ENCODE results near the gene CFAP126.

DNA sequence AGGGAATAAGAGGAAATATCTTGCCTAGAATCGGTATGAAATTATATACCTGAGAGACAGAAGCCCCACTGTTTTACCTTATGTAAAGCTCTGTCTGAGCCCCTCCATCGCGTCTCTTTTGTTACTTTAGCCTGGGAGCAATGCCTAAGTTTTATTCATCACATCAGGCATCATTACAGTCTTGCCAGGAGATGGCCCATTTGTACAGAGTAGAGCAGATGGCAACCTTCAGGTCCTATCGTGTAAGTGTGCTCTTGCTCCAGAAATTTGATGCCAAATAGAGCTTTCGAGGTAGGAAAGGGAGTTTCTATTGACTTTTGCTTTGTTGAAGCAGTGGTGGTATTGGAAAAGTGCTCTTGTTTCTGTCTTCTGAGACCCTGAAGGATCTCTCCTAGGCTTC is 24.9 kb downstream of the CFAP126 start:
- TF ChIP-seq, protein P1, sequence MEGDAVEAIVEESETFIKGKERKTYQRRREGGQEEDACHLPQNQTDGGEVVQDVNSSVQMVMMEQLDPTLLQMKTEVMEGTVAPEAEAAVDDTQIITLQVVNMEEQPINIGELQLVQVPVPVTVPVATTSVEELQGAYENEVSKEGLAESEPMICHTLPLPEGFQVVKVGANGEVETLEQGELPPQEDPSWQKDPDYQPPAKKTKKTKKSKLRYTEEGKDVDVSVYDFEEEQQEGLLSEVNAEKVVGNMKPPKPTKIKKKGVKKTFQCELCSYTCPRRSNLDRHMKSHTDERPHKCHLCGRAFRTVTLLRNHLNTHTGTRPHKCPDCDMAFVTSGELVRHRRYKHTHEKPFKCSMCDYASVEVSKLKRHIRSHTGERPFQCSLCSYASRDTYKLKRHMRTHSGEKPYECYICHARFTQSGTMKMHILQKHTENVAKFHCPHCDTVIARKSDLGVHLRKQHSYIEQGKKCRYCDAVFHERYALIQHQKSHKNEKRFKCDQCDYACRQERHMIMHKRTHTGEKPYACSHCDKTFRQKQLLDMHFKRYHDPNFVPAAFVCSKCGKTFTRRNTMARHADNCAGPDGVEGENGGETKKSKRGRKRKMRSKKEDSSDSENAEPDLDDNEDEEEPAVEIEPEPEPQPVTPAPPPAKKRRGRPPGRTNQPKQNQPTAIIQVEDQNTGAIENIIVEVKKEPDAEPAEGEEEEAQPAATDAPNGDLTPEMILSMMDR (IDR thresholded peaks at IDR 0.05) = no peak
- no peak for TF ChIP-seq POLR2A (IDR thresholded peaks at IDR 0.05)
- TF ChIP-seq EP300 (IDR thresholded peaks at IDR 0.05) = no peak
- no peak for TF ChIP-seq POLR2AphosphoS5 (IDR thresholded peaks at IDR 0.05)
